Left ventricle myocardium inferior (tissue), 1 donor: Measurements from ENCODE around the gene EPOP. TPM values are rescaled to one million over a fixed set of nuclear protein-coding genes. Genes with fewer than 3 reads are reported as not detected.
A peak's percentile ranks its signal among the peaks of the same experiment; 100 is the strongest.

Experiments
- DNase-seq: peaks from one replicate; pipeline ENCODE4 v3.0.0-alpha.2; 2020
- H3K27ac ChIP-seq: fragments of 200-600 bp; replicated peaks from 2 replicates; pipeline ENCODE4 v1.8.0; 2021
- H3K27me3 ChIP-seq: fragments of 200-600 bp; 2 replicates; pipeline ENCODE4 v1.8.0; 2021; ENCODE audit warnings: low read depth
- H3K36me3 ChIP-seq: fragments of 200-600 bp; 2 replicates; pipeline ENCODE4 v1.8.0; 2021
- H3K4me1 ChIP-seq: fragments of 200-600 bp; 2 replicates; pipeline ENCODE4 v1.8.0; 2021
- H3K4me3 ChIP-seq: fragments of 200-600 bp; 2 replicates; pipeline ENCODE4 v1.8.0; 2021; ENCODE audit warnings: mild to moderate bottlenecking, moderate library complexity
- H3K9me3 ChIP-seq: fragments of 200-600 bp; replicated peaks from 2 replicates; pipeline ENCODE4 v1.8.0; 2021
- CTCF ChIP-seq: fragments of 200-600 bp; IDR thresholded peaks from 2 replicates; pipeline ENCODE4 v1.8.0; 2021; ENCODE audit warnings: antibody characterized with exemption, mild to moderate bottlenecking, borderline replicate concordance
- intact Hi-C: fragments of 100-400 bp; cut with micrococcal nuclease; formaldehyde crosslinking; loops from one replicate; pipeline ENCODE4 v1.11.0; 2022
- total RNA-seq: library from RNA; stranded (reverse); fragmentation: NEBNext Ultra II Directional; extraction: Animal tissue kit (Norgen Biotek cat#: 25700); gene quantifications from one replicate; pipeline ENCODE4 v1.2.1, GENCODE V29; 2021
- donor health status: DM: no; HTN: yes; CAD: no; lungs with severe emphysema.

Gene EPOP
- total RNA-seq, 1 donor from 2014 or later: 0.33 TPM

- TF ChIP-seq CTCF: no peak
- H3K4me3 ChIP-seq: no peak overlapping the region
- peaks cover 60% of the 10 kb centered on the region for H3K4me1 ChIP-seq
- H3K36me3 ChIP-seq: peaks cover 89% of the 10 kb centered on the region
- H3K9me3 ChIP-seq: no peaks in the 10 kb centered on the region
- no peaks in the 10 kb centered on the region for H3K27me3 ChIP-seq
- DNase-seq: peak; percentile 67
- H3K27ac ChIP-seq: peak overlapping the region; percentile 76
- intact Hi-C loops: no loop called here
Observed at GRCh38 chr17:38711792-38712571, 37.2 kb upstream of the EPOP start.

GRCh38 chr17:38710985-38711384 is 36.2 kb upstream of the EPOP start:
- Histone ChIP-seq H3K9me3 (no peaks in the 10 kb centered on the region), H3K4me3 (no peak overlapping the region), H3K27me3 (no peaks in the 10 kb centered on the region), H3K27ac (peak overlapping the region; percentile 76), H3K36me3 (peaks cover 79% of the 10 kb centered on the region), H3K4me1 (peaks cover 69% of the 10 kb centered on the region)
- DNase-seq: no peak
- intact Hi-C loops: no loop called here
- TF ChIP-seq CTCF: no peak

GRCh38 chr17:38710604-38710962 is 35.8 kb upstream of the EPOP start:
- TF ChIP-seq CTCF: no peak
- H3K4me1 ChIP-seq: peaks cover 69% of the 10 kb centered on the region

GRCh38 chr17:38709864-38710603 is 35.3 kb upstream of the EPOP start:
- Histone ChIP-seq H3K27ac (peak overlapping the region; percentile 76), H3K4me3 (no peak overlapping the region), H3K36me3 (peaks cover 70% of the 10 kb centered on the region), H3K4me1 (peaks cover 72% of the 10 kb centered on the region), H3K9me3 (no peaks in the 10 kb centered on the region), H3K27me3 (no peaks in the 10 kb centered on the region)
- no peak for TF ChIP-seq CTCF
- intact Hi-C loops: no loop called here
- DNase-seq: no peak

More at GRCh38 chr17:38710604-38710962, 35.8 kb upstream of the EPOP start:
- Histone ChIP-seq H3K36me3 (peaks cover 75% of the 10 kb centered on the region), H3K27me3 (no peaks in the 10 kb centered on the region), H3K4me3 (no peak overlapping the region), H3K9me3 (no peaks in the 10 kb centered on the region), H3K27ac (peak overlapping the region; percentile 76)
- no peak for DNase-seq
- intact Hi-C loops: no loop called here

- no peaks in the 10 kb centered on the region for H3K27me3 ChIP-seq
- no peak overlapping the region for H3K4me3 ChIP-seq
- no peak overlapping the region for H3K27ac ChIP-seq
- H3K9me3 ChIP-seq: no peaks in the 10 kb centered on the region
- intact Hi-C loops: no loop called here
- peaks cover 62% of the 10 kb centered on the region for H3K36me3 ChIP-seq
- H3K4me1 ChIP-seq: peaks cover 78% of the 10 kb centered on the region
- no peak for DNase-seq
- TF ChIP-seq CTCF: no peak
Observed at GRCh38 chr17:38709104-38709820, 34.5 kb upstream of the EPOP start.
